HEK293 (cell line): ENCODE results near the gene LILRB5.

Source experiments
- CTCF ChIA-PET: fragments of 350-600 bp; formaldehyde crosslinking; extraction: SDS; loops from one replicate; lab custom pipeline; 2021; ENCODE audit warnings: antibody characterized with exemption; lab: Yijun Ruan, JAX
- POLR2A ChIA-PET: fragments of 300-600 bp; formaldehyde crosslinking; extraction: SDS; loops from one replicate; lab custom pipeline; 2020; ENCODE audit warnings: antibody characterized with exemption, inconsistent platforms; lab: Yijun Ruan, JAX
- H3K27ac ChIP-seq: fragments of 200-500 bp; sonication (Bioruptor generic); 2 replicates; pipeline ENCODE4 v1.5.1; 2014; ENCODE audit warnings: low read depth, low read length, control low read depth, inconsistent platforms; ENCODE audit errors: extremely low read depth
- H3K36me3 ChIP-seq, 2 experiments: fragments of 200-500 bp in 1 of 2; sonication (Bioruptor generic) in 1 of 2; 1 replicate in 1 of 2; 2 replicates in 1 of 2; pipeline ENCODE4 v1.5.1; 2014 to 2017; ENCODE audit warnings: inconsistent platforms in 2 of 2, low read length in 2 of 2; ENCODE audit not compliant: control insufficient read depth in 2 of 2, insufficient read depth in 1 of 2
- H3K4me1 ChIP-seq: fragments of 200-500 bp; sonication (Bioruptor generic); 2 replicates; pipeline ENCODE4 v1.5.1; 2014; ENCODE audit warnings: mild to moderate bottlenecking, low read length, inconsistent platforms; ENCODE audit not compliant: control insufficient read depth, insufficient read depth
- H3K4me3 ChIP-seq: 2 replicates; pipeline ENCODE4 v1.5.1; 2011; ENCODE audit warnings: low read depth, mild to moderate bottlenecking, control low read depth, low read length, moderate library complexity
- H3K9me3 ChIP-seq: fragments of 200-500 bp; sonication (Bioruptor generic); 2 replicates; pipeline ENCODE4 v1.5.1; 2014; ENCODE audit warnings: low read depth, low read length, inconsistent platforms; ENCODE audit not compliant: control insufficient read depth, insufficient read depth
- GLIS1 ChIP-seq: fragments of 450-650 bp; formaldehyde crosslinking; IDR thresholded peaks from 2 replicates; pipeline ENCODE4 v1.5.1; 2016; ENCODE audit warnings: missing biosample characterization, missing genetic modification characterization
- KLF10 ChIP-seq: fragments of 450-650 bp; IDR thresholded peaks from 2 replicates; pipeline ENCODE4 v1.5.1; 2018; ENCODE audit warnings: missing biosample characterization, mild to moderate bottlenecking, missing genetic modification characterization
- OSR2 ChIP-seq: fragments of 450-650 bp; formaldehyde crosslinking; IDR thresholded peaks from 2 replicates; pipeline ENCODE4 v1.5.1; 2016; ENCODE audit warnings: missing biosample characterization, missing genetic modification characterization
- REPIN1 ChIP-seq: fragments of 450-650 bp; formaldehyde crosslinking; IDR thresholded peaks from 2 replicates; pipeline ENCODE4 v1.5.1; 2017; ENCODE audit warnings: missing biosample characterization, missing genetic modification characterization, low read depth
- REST ChIP-seq: fragments of 450-650 bp; formaldehyde crosslinking; IDR thresholded peaks from 2 replicates; pipeline ENCODE4 v1.5.1; 2016; ENCODE audit warnings: missing biosample characterization, missing genetic modification characterization
- SALL2 ChIP-seq: fragments of 450-650 bp; formaldehyde crosslinking; IDR thresholded peaks from 2 replicates; pipeline ENCODE4 v1.5.0; 2017; ENCODE audit warnings: missing biosample characterization, mild to moderate bottlenecking, missing genetic modification characterization, borderline replicate concordance
- ZBTB26 ChIP-seq: fragments of 450-650 bp; formaldehyde crosslinking; optimal IDR thresholded peaks from 2 replicates; pipeline ENCODE3; 2016; ENCODE audit warnings: missing biosample characterization, mild to moderate bottlenecking, missing genetic modification characterization
- ZIC2 ChIP-seq: fragments of 450-650 bp; formaldehyde crosslinking; IDR thresholded peaks from 2 replicates; pipeline ENCODE4 v1.5.1; 2016; ENCODE audit warnings: missing biosample characterization, missing genetic modification characterization
- ZNF112 ChIP-seq: fragments of 450-650 bp; formaldehyde crosslinking; IDR thresholded peaks from 2 replicates; pipeline ENCODE4 v1.5.0; 2017; ENCODE audit warnings: missing biosample characterization, missing genetic modification characterization
- ZNF121 ChIP-seq: fragments of 450-650 bp; formaldehyde crosslinking; IDR thresholded peaks from 2 replicates; pipeline ENCODE4 v1.5.1; 2016; ENCODE audit warnings: missing biosample characterization, missing genetic modification characterization
- ZNF16 ChIP-seq: fragments of 450-650 bp; formaldehyde crosslinking; IDR thresholded peaks from 2 replicates; pipeline ENCODE4 v1.5.1; 2016; ENCODE audit warnings: low read depth, missing biosample characterization, missing genetic modification characterization
- ZNF37A ChIP-seq: fragments of 450-650 bp; IDR thresholded peaks from 2 replicates; pipeline ENCODE4 v1.5.1; 2018; ENCODE audit warnings: missing biosample characterization, missing genetic modification characterization
- ZNF423 ChIP-seq: fragments of 450-650 bp; formaldehyde crosslinking; IDR thresholded peaks from 2 replicates; pipeline ENCODE4 v1.5.1; 2016; ENCODE audit warnings: missing biosample characterization, missing genetic modification characterization
- ZNF488 ChIP-seq: fragments of 450-650 bp; formaldehyde crosslinking; IDR thresholded peaks from 2 replicates; pipeline ENCODE4 v1.5.1; 2016; ENCODE audit warnings: missing biosample characterization, missing genetic modification characterization
- ZNF610 ChIP-seq: fragments of 450-650 bp; formaldehyde crosslinking; IDR thresholded peaks from 2 replicates; pipeline ENCODE4 v1.5.1; 2016; ENCODE audit warnings: missing biosample characterization, missing genetic modification characterization, borderline replicate concordance
- ZNF677 ChIP-seq: fragments of 450-650 bp; IDR thresholded peaks from 2 replicates; pipeline ENCODE4 v1.5.0; 2018; ENCODE audit warnings: missing biosample characterization, mild to moderate bottlenecking, missing genetic modification characterization, moderate library complexity
- ZNF768 ChIP-seq: fragments of 450-650 bp; formaldehyde crosslinking; IDR thresholded peaks from 2 replicates; pipeline ENCODE4 v1.5.1; 2018; ENCODE audit warnings: missing biosample characterization, mild to moderate bottlenecking, missing genetic modification characterization
- TF ChIP-seq, protein P1 (sequence below): fragments of 450-650 bp; formaldehyde crosslinking; IDR thresholded peaks from 2 replicates; pipeline ENCODE4 v1.5.1; 2017; ENCODE audit warnings: missing biosample characterization, missing genetic modification characterization
- TF ChIP-seq, protein P2 (sequence below): fragments of 450-650 bp; formaldehyde crosslinking; IDR thresholded peaks from 2 replicates; pipeline ENCODE4 v1.5.1; 2016; ENCODE audit warnings: missing biosample characterization, missing genetic modification characterization

Gene LILRB5

GRCh38 chr19:54255105-54255775, 1.8 kb downstream of the LILRB5 start:
- Histone ChIP-seq H3K27ac (no peak overlapping the region), H3K4me3 (no peak overlapping the region), H3K36me3 (no peaks in the 10 kb centered on the region), H3K9me3 (no peaks in the 10 kb centered on the region), H3K4me1 (no peaks in the 10 kb centered on the region)
- POLR2A ChIA-PET: no interaction called here
- TF ChIP-seq REST (no peak), ZNF610 (tag by site-specific recombination) (no peak), ZNF16 (tag by site-specific recombination) (no peak), ZNF121 (tag by site-specific recombination) (no peak), ZNF677 (tag by site-specific recombination) (no peak)
- CTCF ChIA-PET: interaction anchor here (3.4 kb wide), 1 partner anchor 11 kb away, joined by 26 read pairs; no protein-coding TSS in a partner anchor

DNA sequence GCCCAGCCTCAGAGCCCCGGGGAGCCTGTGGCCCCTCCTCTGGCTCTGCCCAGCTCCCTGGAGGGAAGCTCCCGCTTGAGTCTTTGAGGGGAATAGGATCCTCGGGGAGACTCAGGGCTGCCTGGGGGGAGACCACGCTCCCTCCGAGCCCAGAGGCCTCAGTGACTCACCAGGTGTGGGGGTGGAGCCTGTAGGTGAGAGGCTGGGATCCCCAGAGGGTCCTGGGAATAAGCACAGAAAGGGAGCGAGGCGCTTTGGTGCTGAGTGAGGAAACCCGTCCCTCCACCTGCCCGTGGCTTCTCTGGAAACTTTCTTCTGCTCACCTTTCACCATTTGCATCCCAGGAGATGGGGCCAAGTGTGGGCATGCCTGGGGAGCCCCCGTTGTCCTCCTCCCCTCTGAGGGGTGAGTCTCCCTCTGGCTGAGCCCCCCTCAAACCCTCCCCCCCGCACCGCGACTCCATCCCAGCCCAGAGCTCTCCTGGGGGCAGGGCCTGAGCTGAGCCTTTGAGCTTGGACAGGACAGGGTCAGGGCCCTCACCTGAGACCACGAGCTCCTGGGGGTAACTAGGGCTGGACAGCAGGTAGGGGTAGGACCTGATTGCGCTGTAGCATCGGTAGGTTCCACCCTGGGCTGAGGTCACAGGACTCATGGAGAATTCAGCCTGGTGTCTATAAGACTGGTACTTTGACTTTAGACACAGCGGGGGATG, 2.7 kb downstream of the LILRB5 start:
- Histone ChIP-seq H3K27ac (no peak overlapping the region), H3K36me3 (no peaks in the 10 kb centered on the region), H3K9me3 (no peaks in the 10 kb centered on the region), H3K4me3 (no peak overlapping the region), H3K4me1 (no peaks in the 10 kb centered on the region)
- TF ChIP-seq ZIC2 (tag by site-specific recombination) (peak; percentile 23; the same call in 1 of the 2 replicates), GLIS1 (tag by site-specific recombination) (peak; percentile 13; the same call in 1 of the 2 replicates)
- TF ChIP-seq, protein P1, sequence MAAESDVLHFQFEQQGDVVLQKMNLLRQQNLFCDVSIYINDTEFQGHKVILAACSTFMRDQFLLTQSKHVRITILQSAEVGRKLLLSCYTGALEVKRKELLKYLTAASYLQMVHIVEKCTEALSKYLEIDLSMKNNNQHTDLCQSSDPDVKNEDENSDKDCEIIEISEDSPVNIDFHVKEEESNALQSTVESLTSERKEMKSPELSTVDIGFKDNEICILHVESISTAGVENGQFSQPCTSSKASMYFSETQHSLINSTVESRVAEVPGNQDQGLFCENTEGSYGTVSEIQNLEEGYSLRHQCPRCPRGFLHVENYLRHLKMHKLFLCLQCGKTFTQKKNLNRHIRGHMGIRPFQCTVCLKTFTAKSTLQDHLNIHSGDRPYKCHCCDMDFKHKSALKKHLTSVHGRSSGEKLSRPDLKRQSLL (tag by site-specific recombination): no peak
- POLR2A ChIA-PET: no interaction called here
- CTCF ChIA-PET: interaction anchor here (0.5 kb wide), 1 partner anchor 1851 kb away, joined by 4 read pairs; no protein-coding TSS in a partner anchor

GRCh38 chr19:54253331-54254194, 3.5 kb downstream of the LILRB5 start:
- Histone ChIP-seq H3K9me3 (no peaks in the 10 kb centered on the region), H3K36me3 (no peaks in the 10 kb centered on the region), H3K27ac (no peak overlapping the region), H3K4me1 (no peaks in the 10 kb centered on the region), H3K4me3 (no peak overlapping the region)
- ChIA-PET POLR2A (no interaction called here), CTCF (no interaction called here)
- no peak for TF ChIP-seq ZNF768 (tag by site-specific recombination)
- no peak for TF ChIP-seq SALL2 (tag by site-specific recombination)
- no peak for TF ChIP-seq ZBTB26
- no peak for TF ChIP-seq KLF10
- TF ChIP-seq ZNF423 (tag by site-specific recombination): no peak
- TF ChIP-seq ZNF488: no peak
- no peak for TF ChIP-seq ZNF112 (tag by site-specific recombination)
- no peak for TF ChIP-seq REPIN1
- TF ChIP-seq OSR2 (tag by site-specific recombination): no peak
- no peak for TF ChIP-seq ZNF37A (tag by site-specific recombination)
- TF ChIP-seq ZNF610 (tag by site-specific recombination): no peak
- TF ChIP-seq, protein P2, sequence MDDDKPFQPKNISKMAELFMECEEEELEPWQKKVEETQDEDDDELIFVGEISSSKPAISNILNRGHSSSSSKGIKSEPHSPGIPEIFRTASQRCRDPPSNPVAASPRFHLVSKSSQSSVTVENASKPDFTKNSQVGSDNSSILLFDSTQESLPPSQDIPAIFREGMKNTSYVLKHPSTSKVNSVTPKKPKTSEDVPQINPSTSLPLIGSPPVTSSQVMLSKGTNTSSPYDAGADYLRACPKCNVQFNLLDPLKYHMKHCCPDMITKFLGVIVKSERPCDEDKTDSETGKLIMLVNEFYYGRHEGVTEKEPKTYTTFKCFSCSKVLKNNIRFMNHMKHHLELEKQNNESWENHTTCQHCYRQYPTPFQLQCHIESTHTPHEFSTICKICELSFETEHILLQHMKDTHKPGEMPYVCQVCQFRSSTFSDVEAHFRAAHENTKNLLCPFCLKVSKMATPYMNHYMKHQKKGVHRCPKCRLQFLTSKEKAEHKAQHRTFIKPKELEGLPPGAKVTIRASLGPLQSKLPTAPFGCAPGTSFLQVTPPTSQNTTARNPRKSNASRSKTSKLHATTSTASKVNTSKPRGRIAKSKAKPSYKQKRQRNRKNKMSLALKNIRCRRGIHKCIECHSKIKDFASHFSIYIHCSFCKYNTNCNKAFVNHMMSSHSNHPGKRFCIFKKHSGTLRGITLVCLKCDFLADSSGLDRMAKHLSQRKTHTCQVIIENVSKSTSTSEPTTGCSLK: no peak
